ENCODE data around the gene COL4A3.

The COL4A3 gene

GRCh38 chr2:227340106-227340505 lies 175.7 kb downstream of the COL4A3 start:
- no peak for DNase-seq (ENCODE audit: low spot score)

GRCh38 chr2:227341553-227341952 lies 177.1 kb downstream of the COL4A3 start:
- no peak for DNase-seq (ENCODE audit: low spot score)

- no peak for DNase-seq (ENCODE audit: low spot score)
These were observed 179.8 kb downstream of the COL4A3 start for GRCh38 chr2:227344231-227344630.

GRCh38 chr2:227347117-227347516 lies 182.7 kb downstream of the COL4A3 start:
- no peak for DNase-seq (ENCODE audit: low spot score)

- DNase-seq (ENCODE audit: low spot score), result no peak
These were observed 183.9 kb downstream of the COL4A3 start for GRCh38 chr2:227348324-227348723.

GRCh38 chr2:227349989-227350612 lies 185.7 kb downstream of the COL4A3 start:
- no peak for DNase-seq (ENCODE audit: low spot score)

GRCh38 chr2:227351639-227352038 lies 187.2 kb downstream of the COL4A3 start:
- no peak for DNase-seq (ENCODE audit: low spot score)

GRCh38 chr2:227360351-227360750 lies 195.9 kb downstream of the COL4A3 start:
- DNase-seq (ENCODE audit: low spot score), result no peak

- DNase-seq (ENCODE audit: low spot score), result no peak
These were observed 199.3 kb downstream of the COL4A3 start for GRCh38 chr2:227363756-227364155.
